ENCODE measurements around the gene STK32C. TPM values are rescaled to one million over a fixed set of nuclear protein-coding genes. Genes with fewer than 3 reads are reported as not detected.

STK32C gene
- total RNA-seq, 4 donors from 2014 or later = 4.8 to 10.9 (median 7.8) TPM

DNA sequence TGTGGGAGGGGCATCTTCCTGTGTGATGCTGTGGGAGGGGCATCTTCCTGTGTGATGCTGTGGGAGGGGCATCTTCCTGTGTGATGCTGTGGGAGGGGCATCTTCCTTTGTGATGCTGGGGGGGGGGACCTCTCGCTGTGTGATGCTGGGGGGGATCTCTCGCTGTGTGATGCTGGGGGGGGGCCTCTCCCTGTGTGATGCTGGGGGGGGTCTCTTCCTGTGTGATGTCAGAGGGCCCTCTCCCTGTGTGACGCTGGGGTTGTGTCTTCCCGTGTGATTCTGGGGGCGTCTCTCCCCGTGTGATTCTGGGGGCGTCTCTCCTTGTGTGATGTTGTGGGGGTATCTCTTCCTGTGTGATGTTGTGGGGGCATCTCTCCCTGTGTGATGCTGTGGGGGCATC lies 148.9 kb downstream of the STK32C start:
- Histone ChIP-seq H3K9me3 (no peaks in the 10 kb centered on the region), H3K4me1 (peaks cover 16 to 21% (median 19%) of the 10 kb centered on the region in 4 donors), H3K4me3 (no peak overlapping the region), H3K27ac (replicated peaks in 1 of 4) (no peak overlapping the region), H3K36me3 (peaks cover 0 to 9% (median 4%) of the 10 kb centered on the region in 4 donors), H3K27me3 (no peaks in the 10 kb centered on the region)
- 87% methylated on average over 4 of the region's 7 CpGs for WGBS
- no peak for DNase-seq (ENCODE audit: extremely low spot score)
- TF ChIP-seq, protein P1, sequence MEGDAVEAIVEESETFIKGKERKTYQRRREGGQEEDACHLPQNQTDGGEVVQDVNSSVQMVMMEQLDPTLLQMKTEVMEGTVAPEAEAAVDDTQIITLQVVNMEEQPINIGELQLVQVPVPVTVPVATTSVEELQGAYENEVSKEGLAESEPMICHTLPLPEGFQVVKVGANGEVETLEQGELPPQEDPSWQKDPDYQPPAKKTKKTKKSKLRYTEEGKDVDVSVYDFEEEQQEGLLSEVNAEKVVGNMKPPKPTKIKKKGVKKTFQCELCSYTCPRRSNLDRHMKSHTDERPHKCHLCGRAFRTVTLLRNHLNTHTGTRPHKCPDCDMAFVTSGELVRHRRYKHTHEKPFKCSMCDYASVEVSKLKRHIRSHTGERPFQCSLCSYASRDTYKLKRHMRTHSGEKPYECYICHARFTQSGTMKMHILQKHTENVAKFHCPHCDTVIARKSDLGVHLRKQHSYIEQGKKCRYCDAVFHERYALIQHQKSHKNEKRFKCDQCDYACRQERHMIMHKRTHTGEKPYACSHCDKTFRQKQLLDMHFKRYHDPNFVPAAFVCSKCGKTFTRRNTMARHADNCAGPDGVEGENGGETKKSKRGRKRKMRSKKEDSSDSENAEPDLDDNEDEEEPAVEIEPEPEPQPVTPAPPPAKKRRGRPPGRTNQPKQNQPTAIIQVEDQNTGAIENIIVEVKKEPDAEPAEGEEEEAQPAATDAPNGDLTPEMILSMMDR (IDR thresholded peaks at IDR 0.05) = no peak
- intact Hi-C loops (cut with DNase I) = no loop called here

DNA sequence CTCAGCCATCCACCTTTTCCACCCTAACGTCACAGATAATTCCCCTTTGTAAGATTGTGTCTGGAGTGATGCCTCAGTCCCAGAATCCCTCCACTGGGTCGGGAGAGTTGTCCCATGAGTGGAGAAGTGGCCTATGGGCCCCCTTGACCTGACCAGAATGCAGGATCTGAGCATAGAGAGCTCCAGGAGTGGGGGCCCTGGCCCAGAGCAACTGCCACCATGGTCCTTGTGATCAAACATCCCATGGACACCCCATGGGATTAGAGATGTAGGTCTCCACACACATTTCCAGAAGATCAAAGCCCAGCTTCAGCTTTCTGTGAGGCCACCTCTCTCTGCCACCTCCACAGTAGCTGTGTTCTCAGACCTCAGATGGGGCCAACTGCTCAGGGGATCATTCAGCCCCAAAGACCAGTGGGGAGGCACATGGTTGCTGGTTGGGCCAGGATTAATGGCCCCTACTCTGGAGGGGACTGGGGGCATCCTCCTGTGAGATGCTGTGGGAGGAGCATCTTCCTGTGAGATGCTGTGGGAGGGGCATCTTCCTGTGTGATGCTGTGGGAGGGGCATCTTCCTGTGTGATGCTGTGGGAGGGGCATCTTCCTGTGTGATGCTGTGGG lies 149.5 kb downstream of the STK32C start:
- no peak for DNase-seq (ENCODE audit: extremely low spot score)
- Histone ChIP-seq H3K27ac (replicated peaks in 1 of 4) (no peak overlapping the region), H3K36me3 (peaks cover 0 to 15% (median 5%) of the 10 kb centered on the region in 4 donors), H3K4me1 (peaks cover 11 to 15% (median 15%) of the 10 kb centered on the region in 4 donors), H3K27me3 (no peaks in the 10 kb centered on the region), H3K9me3 (no peaks in the 10 kb centered on the region), H3K4me3 (no peak overlapping the region)
- intact Hi-C loops (cut with DNase I) = no loop called here
- TF ChIP-seq POLR2AphosphoS5 (IDR thresholded peaks at IDR 0.05) = no peak
- no peak for TF ChIP-seq POLR2A (IDR thresholded peaks at IDR 0.05; ENCODE audit: low read depth)
- no peak for TF ChIP-seq EP300 (IDR thresholded peaks at IDR 0.05)
- TF ChIP-seq, protein P1 (IDR thresholded peaks at IDR 0.05) = no peak
- 68% methylated on average over 2 of the region's 2 CpGs for WGBS

Other genes starting within 250 kb of the STK32C start
- 1 to 10 TPM in 2 of 4 donors, under 1 TPM in 2; 0.66 to 1.6 (median 0.97) TPM for gene JAKMIP3, start 242.0 kb downstream of the STK32C start, total RNA-seq
- gene DPYSL4, start 121.0 kb downstream of the STK32C start, total RNA-seq = 1 to 10 TPM in 3 of 4 donors, under 1 TPM in 1; 0.42 to 4.5 (median 1.9) TPM
- gene LRRC27, start 24.2 kb upstream of the STK32C start, total RNA-seq = 10 to 100 TPM in 2 of 4 donors, 1 to 10 TPM in 2; 5.8 to 19.1 (median 9.5) TPM
- 10 to 100 TPM; 11.8 to 25.5 (median 14.3) TPM for gene PWWP2B, start 89.2 kb upstream of the STK32C start, total RNA-seq
- gene INPP5A, start 229.8 kb upstream of the STK32C start, total RNA-seq = 100 to 1,000 TPM; 234 to 301 (median 245) TPM

All from esophagus muscularis mucosa (tissue), 4 donors.